HFFc6 (cell line): Measurements from ENCODE around the gene SH3PXD2A. TPM values are rescaled to one million over a fixed set of nuclear protein-coding genes. Genes with fewer than 3 reads are reported as not detected.

Source experiments
- DNase-seq: peaks from one replicate; pipeline ENCODE4 v3.0.0-alpha.2; 2018
- H3K27ac Mint-ChIP-seq: 2 replicates; pipeline ENCODE4 v1.8.0; 2020; ENCODE audit warnings: mild to moderate bottlenecking, mixed read lengths
- H3K27me3 Mint-ChIP-seq: 2 replicates; pipeline ENCODE4 v1.8.0; 2021; ENCODE audit warnings: mild to moderate bottlenecking, moderate library complexity, mixed read lengths; ENCODE audit not compliant: insufficient read depth
- H3K36me3 Mint-ChIP-seq: 2 replicates; pipeline ENCODE4 v1.8.0; 2021; ENCODE audit warnings: low read depth, mixed read lengths
- H3K4me1 Mint-ChIP-seq: 2 replicates; pipeline ENCODE4 v1.8.0; 2020; ENCODE audit warnings: low read depth, mixed read lengths
- H3K4me3 Mint-ChIP-seq: 2 replicates; pipeline ENCODE4 v1.8.0; 2020; ENCODE audit warnings: mild to moderate bottlenecking, moderate library complexity, mixed read lengths
- H3K9me3 Mint-ChIP-seq: 2 replicates; pipeline ENCODE4 v1.8.0; 2020; ENCODE audit warnings: mild to moderate bottlenecking, mixed read lengths
- CTCF ChIP-seq: fragments of 200-600 bp; sonication (generic); IDR thresholded peaks from 2 replicates; pipeline ENCODE4 v1.5.0; 2021; ENCODE audit warnings: antibody characterized with exemption, mild to moderate bottlenecking
- total RNA-seq, 6 experiments: library from RNA; stranded (reverse); fragmentation: NEBNext Ultra II Directional; extraction: Animal tissue kit (Norgen Biotek cat#: 25700); gene quantifications; 2 replicates in 1 of 6; 3 replicates in 5 of 6; pipeline ENCODE4 v1.2.3, GENCODE V29; 2021

Gene SH3PXD2A
- total RNA-seq, 6 experiments from 2014 or later = 75.5 to 113 (median 81.1) TPM

- Mint-ChIP-seq H3K27ac (peak overlapping the region; percentile 93), H3K4me1 (peaks cover 52% of the 10 kb centered on the region), H3K4me3 (peak overlapping the region; percentile 69)
Observed at GRCh38 chr10:103895411-103896186, 40.2 kb upstream of the SH3PXD2A start.

GRCh38 chr10:103894441-103894864 lies 39.1 kb upstream of the SH3PXD2A start:
- no peak for TF ChIP-seq CTCF
- Mint-ChIP-seq H3K27me3 (no peaks in the 10 kb centered on the region; the same call in 1 of the 2 replicates), H3K9me3 (no peaks in the 10 kb centered on the region), H3K27ac (peak overlapping the region; percentile 93), H3K4me1 (peaks cover 53% of the 10 kb centered on the region), H3K4me3 (peak overlapping the region; percentile 69), H3K36me3 (peaks cover 15% of the 10 kb centered on the region)
- DNase-seq = no peak

More at GRCh38 chr10:103895411-103896186, 40.2 kb upstream of the SH3PXD2A start:
- Mint-ChIP-seq H3K36me3 (peaks cover 19% of the 10 kb centered on the region), H3K9me3 (no peaks in the 10 kb centered on the region), H3K27me3 (no peaks in the 10 kb centered on the region)
- no peak for TF ChIP-seq CTCF
- peak; percentile 74 for DNase-seq

DNA sequence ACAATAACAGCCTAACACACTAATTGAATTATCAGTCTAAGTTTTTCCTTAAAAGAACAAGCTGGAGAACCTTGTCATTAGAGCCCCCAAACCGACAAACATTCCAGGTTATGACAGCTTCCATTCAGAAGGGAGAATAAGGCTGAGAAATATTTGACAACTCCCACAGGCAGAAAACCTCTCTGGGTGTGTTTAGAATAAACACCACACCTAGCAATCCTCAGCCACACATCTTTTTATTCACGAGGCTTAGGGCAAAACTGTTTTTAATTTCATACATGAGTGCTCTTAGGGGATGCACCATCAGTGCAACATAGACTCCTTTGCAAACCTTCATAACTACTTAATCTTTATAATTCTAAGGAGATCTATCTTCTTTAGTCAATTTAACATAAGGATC lies 38.4 kb upstream of the SH3PXD2A start:
- TF ChIP-seq CTCF = no peak
- no peak for DNase-seq
- H3K4me3 Mint-ChIP-seq = peak overlapping the region; percentile 69; the same call in 1 of the 2 replicates
- H3K36me3 Mint-ChIP-seq = peaks cover 14% of the 10 kb centered on the region
- H3K27ac Mint-ChIP-seq = peak overlapping the region; percentile 93
- peaks cover 59% of the 10 kb centered on the region for H3K4me1 Mint-ChIP-seq
- no peaks in the 10 kb centered on the region for H3K9me3 Mint-ChIP-seq
- no peaks in the 10 kb centered on the region; the same call in 1 of the 2 replicates for H3K27me3 Mint-ChIP-seq

- no peak overlapping the region for H3K27ac Mint-ChIP-seq
- TF ChIP-seq CTCF = no peak
- no peaks in the 10 kb centered on the region; the same call in 1 of the 2 replicates for H3K27me3 Mint-ChIP-seq
- no peak for DNase-seq
- H3K4me1 Mint-ChIP-seq = peaks cover 70% of the 10 kb centered on the region
- no peak overlapping the region for H3K4me3 Mint-ChIP-seq
- H3K9me3 Mint-ChIP-seq = no peaks in the 10 kb centered on the region
- H3K36me3 Mint-ChIP-seq = peaks cover 8% of the 10 kb centered on the region; the same call in 1 of the 2 replicates
Observed at GRCh38 chr10:103892181-103892580, 36.8 kb upstream of the SH3PXD2A start.

DNA sequence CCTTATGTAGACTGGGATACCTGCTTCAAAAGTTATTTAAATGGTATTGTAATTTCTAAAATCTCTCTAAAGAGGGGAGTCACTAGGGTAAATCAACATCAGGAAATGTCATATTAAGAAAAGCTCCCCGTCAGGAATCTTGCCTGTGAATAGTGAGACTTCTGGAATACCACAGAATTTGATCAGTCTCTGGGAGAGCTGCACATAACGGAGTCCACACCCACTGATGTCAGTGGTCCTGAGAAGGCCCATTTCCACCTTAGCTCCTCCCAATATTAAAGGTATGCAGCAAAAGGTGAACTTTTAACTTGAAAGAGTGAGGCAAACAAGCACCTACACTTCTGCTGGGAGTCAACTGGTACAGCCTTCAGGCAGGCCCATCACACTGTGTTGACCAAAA lies 35.3 kb upstream of the SH3PXD2A start:
- Mint-ChIP-seq H3K27ac (peak overlapping the region; percentile 75; the same call in 1 of the 2 replicates), H3K4me1 (peaks cover 61% of the 10 kb centered on the region), H3K9me3 (no peaks in the 10 kb centered on the region), H3K27me3 (no peaks in the 10 kb centered on the region; the same call in 1 of the 2 replicates), H3K36me3 (no peaks in the 10 kb centered on the region), H3K4me3 (no peak overlapping the region)
- DNase-seq = no peak
- TF ChIP-seq CTCF = no peak
